KOPT-K1 (cell line): ENCODE results near the gene PARD3.

Experiments used
- H3K27ac ChIP-seq: fragments of 200-600 bp; sonication (generic); 2 replicates; pipeline ENCODE4 v1.5.1; 2016; ENCODE audit warnings: antibody characterized with exemption, mild to moderate bottlenecking, low read depth, low read length; ENCODE audit not compliant: poor library complexity, severe bottlenecking
- H3K36me3 ChIP-seq: fragments of 200-600 bp; sonication (generic); 2 replicates; pipeline ENCODE4 v1.5.1; 2017; ENCODE audit warnings: antibody characterized with exemption, mild to moderate bottlenecking, low read length, moderate library complexity; ENCODE audit not compliant: insufficient read depth
- H3K9me3 ChIP-seq: fragments of 200-600 bp; sonication (generic); 2 replicates; pipeline ENCODE4 v1.5.1; 2017; ENCODE audit warnings: antibody characterized with exemption, low read length, mild to moderate bottlenecking; ENCODE audit not compliant: insufficient read depth, poor library complexity, severe bottlenecking

The PARD3 gene

GRCh38 chr10:34389801-34390200, 425.3 kb downstream of the PARD3 start:
- Histone ChIP-seq H3K36me3 (no peaks in the 10 kb centered on the region), H3K27ac (no peak overlapping the region), H3K9me3 (no peaks in the 10 kb centered on the region)

DNA sequence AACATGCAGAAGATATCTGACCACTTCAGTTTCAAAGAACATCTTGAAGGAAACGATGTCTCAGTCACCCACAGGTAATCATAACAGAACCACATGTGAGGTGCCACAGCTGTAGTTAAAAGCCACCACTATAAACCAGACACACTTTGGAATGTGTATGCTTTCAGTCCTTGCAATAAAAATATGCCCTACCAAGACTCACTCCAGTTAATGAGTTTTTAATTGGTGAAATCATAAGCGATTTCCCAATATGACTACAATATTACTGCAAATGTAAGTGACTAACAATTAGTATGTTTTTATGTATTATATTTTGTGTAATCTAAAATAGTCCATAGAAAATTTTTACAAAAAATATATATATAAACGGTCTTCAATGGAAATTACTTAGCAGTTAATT, 428.2 kb downstream of the PARD3 start:
- H3K27ac ChIP-seq: no peak overlapping the region
- no peaks in the 10 kb centered on the region for H3K9me3 ChIP-seq
- peaks cover 18% of the 10 kb centered on the region for H3K36me3 ChIP-seq

- peaks cover 33% of the 10 kb centered on the region for H3K36me3 ChIP-seq
- no peak overlapping the region for H3K27ac ChIP-seq
- H3K9me3 ChIP-seq: no peaks in the 10 kb centered on the region
Measured at GRCh38 chr10:34384372-34384771, 430.7 kb downstream of the PARD3 start.

GRCh38 chr10:34382626-34383025, 432.5 kb downstream of the PARD3 start:
- Histone ChIP-seq H3K36me3 (peaks cover 37% of the 10 kb centered on the region), H3K27ac (no peak overlapping the region), H3K9me3 (no peaks in the 10 kb centered on the region)

GRCh38 chr10:34380856-34381255, 434.2 kb downstream of the PARD3 start:
- Histone ChIP-seq H3K27ac (no peak overlapping the region), H3K36me3 (peaks cover 43% of the 10 kb centered on the region), H3K9me3 (no peaks in the 10 kb centered on the region)

DNA sequence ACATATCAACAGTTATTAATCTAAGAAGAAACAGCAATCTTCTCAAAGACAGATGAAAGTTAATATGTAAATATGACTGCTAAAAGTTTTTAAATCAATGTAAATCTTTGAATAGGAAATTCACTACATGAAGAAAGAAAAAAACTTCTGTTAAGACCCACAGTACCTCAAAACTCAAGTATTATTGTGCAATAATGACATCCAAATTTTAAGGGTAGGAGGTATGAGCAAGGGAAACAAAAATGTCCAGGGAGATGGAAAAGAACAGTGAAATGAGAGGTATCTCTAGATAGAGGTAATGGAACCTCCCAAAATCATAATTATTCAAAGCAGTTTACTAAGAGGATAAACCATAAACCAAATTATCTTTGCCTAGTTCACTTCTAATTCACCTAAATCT, 436.8 kb downstream of the PARD3 start:
- peaks cover 34% of the 10 kb centered on the region for H3K36me3 ChIP-seq
- no peaks in the 10 kb centered on the region for H3K9me3 ChIP-seq
- no peak overlapping the region for H3K27ac ChIP-seq

- Histone ChIP-seq H3K9me3 (no peaks in the 10 kb centered on the region), H3K27ac (no peak overlapping the region), H3K36me3 (peaks cover 34% of the 10 kb centered on the region)
Measured at GRCh38 chr10:34377833-34378232, 437.3 kb downstream of the PARD3 start.

- H3K9me3 ChIP-seq: no peaks in the 10 kb centered on the region
- peaks cover 10% of the 10 kb centered on the region; the same call in 1 of the 2 replicates for H3K36me3 ChIP-seq
- no peak overlapping the region for H3K27ac ChIP-seq
Measured at GRCh38 chr10:34374356-34375045, 440.6 kb downstream of the PARD3 start.

DNA sequence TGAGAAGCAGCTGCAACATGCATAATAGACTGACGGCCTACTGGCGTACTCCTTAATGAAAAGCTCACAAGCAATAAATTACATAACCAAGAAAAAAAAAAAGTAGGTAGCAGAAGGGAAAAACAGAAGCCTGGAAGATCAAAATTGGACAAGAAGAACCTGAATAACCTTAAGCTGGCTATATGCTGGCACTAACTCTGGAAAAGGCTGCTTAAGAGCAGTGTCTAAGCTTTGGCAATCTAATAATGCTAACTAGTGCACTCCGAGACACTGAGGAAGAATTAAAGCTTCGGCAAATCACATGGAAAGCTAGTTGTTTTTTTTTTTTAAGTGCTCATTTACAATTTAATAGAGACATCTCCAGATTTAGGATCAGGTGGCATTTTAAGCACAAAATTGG, 441.9 kb downstream of the PARD3 start:
- peaks cover 10% of the 10 kb centered on the region; the same call in 1 of the 2 replicates for H3K36me3 ChIP-seq
- no peaks in the 10 kb centered on the region for H3K9me3 ChIP-seq
- H3K27ac ChIP-seq: no peak overlapping the region

DNA sequence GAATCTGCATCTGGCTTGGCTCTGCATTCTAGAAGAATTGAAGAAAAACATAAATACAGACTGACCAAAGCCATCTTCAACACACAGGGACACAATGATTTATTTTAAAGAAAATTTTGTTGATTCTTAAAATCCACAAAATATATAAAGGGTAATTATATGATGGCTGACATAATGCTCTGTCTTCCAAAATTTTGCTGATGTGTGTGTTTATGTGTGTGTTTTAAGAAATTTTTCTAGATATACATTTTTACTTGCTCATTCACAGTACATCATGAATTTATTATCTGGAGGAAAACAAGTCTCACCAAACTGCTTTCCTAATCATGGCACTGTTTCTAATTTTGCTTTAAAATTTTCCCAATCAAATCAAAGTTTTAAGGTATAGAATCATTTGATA, 442.6 kb downstream of the PARD3 start:
- Histone ChIP-seq H3K36me3 (peaks cover 5% of the 10 kb centered on the region; the same call in 1 of the 2 replicates), H3K27ac (no peak overlapping the region), H3K9me3 (no peaks in the 10 kb centered on the region)

DNA sequence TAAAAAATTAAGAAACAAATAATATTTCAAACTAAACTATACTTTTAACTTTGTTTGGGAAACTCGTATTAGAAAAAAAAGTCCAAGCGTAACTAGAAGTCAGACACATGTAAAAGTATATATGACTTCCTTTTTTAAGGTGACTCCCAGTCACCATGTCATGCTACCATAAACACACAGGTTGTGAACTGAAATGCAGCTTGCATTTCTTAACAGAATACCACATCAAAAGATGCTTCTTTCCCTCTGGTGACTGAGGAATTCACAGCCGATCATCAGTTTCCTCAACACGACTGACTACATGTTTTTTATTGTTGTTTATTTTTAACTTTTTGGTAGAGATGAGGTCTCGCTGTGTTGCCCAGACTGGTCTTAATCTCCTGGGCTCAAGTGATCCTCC, 445.0 kb downstream of the PARD3 start:
- H3K36me3 ChIP-seq: no peaks in the 10 kb centered on the region; the same call in 1 of the 2 replicates
- no peaks in the 10 kb centered on the region for H3K9me3 ChIP-seq
- peak overlapping the region; percentile 26 for H3K27ac ChIP-seq

DNA sequence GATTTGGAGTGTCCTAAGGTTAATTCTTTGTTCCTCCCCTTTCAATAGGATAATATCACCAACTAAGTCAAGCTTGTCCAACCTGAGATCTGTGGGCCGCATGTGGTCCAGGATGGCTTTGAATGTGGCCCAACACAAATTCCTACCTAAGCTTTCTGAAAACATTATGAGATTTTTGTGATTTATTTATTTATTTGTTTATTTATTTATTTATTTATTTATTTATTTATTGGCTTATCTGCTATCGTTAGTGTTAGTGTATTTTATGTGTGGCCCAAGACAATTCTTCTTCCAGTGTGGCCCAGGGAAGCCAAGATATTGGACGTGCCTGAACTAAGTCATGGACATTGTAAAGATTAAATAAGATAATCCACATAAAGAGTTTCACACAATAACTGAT, 446.0 kb downstream of the PARD3 start:
- no peaks in the 10 kb centered on the region for H3K9me3 ChIP-seq
- H3K36me3 ChIP-seq: no peaks in the 10 kb centered on the region
- no peak overlapping the region for H3K27ac ChIP-seq

DNA sequence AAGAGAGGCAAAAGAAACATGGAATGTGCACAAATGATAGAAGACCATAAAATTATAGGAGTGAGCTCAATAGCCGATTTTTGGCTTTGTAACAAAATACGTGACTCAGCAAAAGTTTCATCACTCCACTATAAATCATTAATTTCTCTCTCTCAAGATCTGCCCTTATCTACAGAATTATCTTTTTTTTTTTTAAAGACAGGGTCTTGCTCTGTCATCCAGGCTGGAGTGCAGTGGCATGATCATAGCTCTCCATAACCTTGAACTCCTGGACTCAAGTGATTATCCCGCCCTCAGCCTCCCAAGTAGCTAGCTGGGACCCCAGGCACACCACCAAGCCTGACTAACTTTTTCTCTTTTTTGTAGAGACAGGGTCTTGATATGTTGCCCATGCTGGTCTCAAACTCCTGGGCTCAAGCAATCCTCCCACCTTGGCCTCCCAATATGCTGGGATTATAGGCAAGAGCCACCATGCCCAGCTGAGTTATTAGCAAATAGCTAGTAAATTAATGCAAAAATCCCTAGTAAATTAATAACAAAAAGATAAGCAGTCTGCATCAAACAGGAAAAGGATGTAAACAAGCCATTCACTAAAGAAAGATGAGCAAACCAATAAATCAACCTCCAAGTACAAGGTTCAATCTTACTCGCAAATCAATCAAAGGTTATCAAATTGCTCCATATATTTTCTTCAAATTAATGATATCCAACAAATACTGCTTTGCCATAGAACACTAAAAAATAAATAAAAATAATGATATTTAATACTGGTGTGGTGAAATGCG, 450.7 kb downstream of the PARD3 start:
- no peak overlapping the region for H3K27ac ChIP-seq
- peaks cover 9% of the 10 kb centered on the region for H3K36me3 ChIP-seq
- no peaks in the 10 kb centered on the region for H3K9me3 ChIP-seq

- Histone ChIP-seq H3K27ac (no peak overlapping the region), H3K9me3 (no peaks in the 10 kb centered on the region), H3K36me3 (peaks cover 29% of the 10 kb centered on the region)
Measured at GRCh38 chr10:34360984-34361383, 454.1 kb downstream of the PARD3 start.

- Histone ChIP-seq H3K9me3 (no peaks in the 10 kb centered on the region), H3K27ac (no peak overlapping the region), H3K36me3 (peaks cover 42% of the 10 kb centered on the region)
Measured at GRCh38 chr10:34359435-34359813, 455.7 kb downstream of the PARD3 start.
